Transverse colon (tissue), 4 donors: Measurements from ENCODE around the gene SMYD3.

Source experiments
- CTCF ChIP-seq, 5 experiments: fragments of 200-600 bp in 3 of 5; fragments of 450-650 bp in 2 of 5; sonication (generic) in 3 of 5; IDR thresholded peaks; 1 replicate in 2 of 5; 2 replicates in 3 of 5; pipeline ENCODE4 v1.5.1; 2016 to 2017; ENCODE audit warnings: antibody characterized with exemption in 5 of 5, inconsistent platforms in 3 of 5, mild to moderate bottlenecking in 2 of 5, moderate library complexity in 1 of 5
- POLR2A ChIP-seq: fragments of 450-650 bp; IDR thresholded peaks from one replicate; pipeline ENCODE4 v1.6.1; 2016; ENCODE audit warnings: antibody characterized with exemption, mild to moderate bottlenecking, moderate library complexity
- POLR2AphosphoS5 ChIP-seq, 3 donors: sonication (generic); formaldehyde crosslinking; IDR thresholded peaks; one replicate each; pipeline ENCODE4 v1.6.1; 2016; ENCODE audit warnings: antibody characterized with exemption in 3 of 3

GRCh38 chr1:245880754-245881403 is 626.2 kb downstream of the SMYD3 start:
- TF ChIP-seq CTCF (IDR thresholded peaks at IDR 0.05) (no peak), POLR2A (no peak), POLR2AphosphoS5 (IDR thresholded peaks at IDR 0.05) (no peak)
